ENCODE data around the gene IL9. TPM values are rescaled to one million over a fixed set of nuclear protein-coding genes. Genes with fewer than 3 reads are reported as not detected.

The IL9 gene
- total RNA-seq, 1 experiment from 2014 or later: not detected

DNA sequence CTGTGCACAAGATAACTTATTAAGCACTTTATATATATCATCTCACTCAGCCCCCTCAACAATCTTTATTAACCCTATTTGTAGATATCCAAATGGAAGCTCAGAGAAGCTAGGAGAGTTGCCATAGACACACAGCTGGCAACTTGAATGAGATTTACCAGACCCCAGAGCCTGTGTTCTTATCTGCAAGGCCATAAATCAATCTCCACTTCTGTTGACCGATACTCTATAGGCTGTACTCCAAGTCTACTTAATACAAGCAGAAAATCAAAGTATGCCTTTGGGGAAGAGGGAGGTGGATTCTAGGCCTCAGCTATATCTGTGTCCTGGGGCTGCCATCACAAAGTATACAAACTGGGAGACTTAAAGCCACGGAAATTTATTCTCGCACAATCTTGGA, 6.0 kb upstream of the IL9 start:
- peaks cover 57% of the 10 kb centered on the region for H3K27me3 Mint-ChIP-seq (ENCODE audit: insufficient read depth, unreplicated experiment)
- H3K4me3 Mint-ChIP-seq (ENCODE audit: unreplicated experiment): no peak overlapping the region
- intact Hi-C loops (cut with micrococcal nuclease): no loop called here
- no peak for DNase-seq (ENCODE audit: unreplicated experiment)
- H3K27ac Mint-ChIP-seq (ENCODE audit: low read depth, unreplicated experiment): no peak overlapping the region
- BruUV-seq (replicated peaks): no TSS peak
- H3K36me3 Mint-ChIP-seq (ENCODE audit: insufficient read depth, unreplicated experiment): no peaks in the 10 kb centered on the region
- no peaks in the 10 kb centered on the region for H3K4me1 Mint-ChIP-seq (ENCODE audit: insufficient read depth, unreplicated experiment)
- no peaks in the 10 kb centered on the region for H3K9me3 Mint-ChIP-seq (ENCODE audit: unreplicated experiment)
- POLR2A ChIA-PET: interaction anchor here (2.0 kb wide), 1 partner anchor 10 kb away, joined by 8 read pairs; no protein-coding TSS in a partner anchor
- TF ChIP-seq, protein P1, sequence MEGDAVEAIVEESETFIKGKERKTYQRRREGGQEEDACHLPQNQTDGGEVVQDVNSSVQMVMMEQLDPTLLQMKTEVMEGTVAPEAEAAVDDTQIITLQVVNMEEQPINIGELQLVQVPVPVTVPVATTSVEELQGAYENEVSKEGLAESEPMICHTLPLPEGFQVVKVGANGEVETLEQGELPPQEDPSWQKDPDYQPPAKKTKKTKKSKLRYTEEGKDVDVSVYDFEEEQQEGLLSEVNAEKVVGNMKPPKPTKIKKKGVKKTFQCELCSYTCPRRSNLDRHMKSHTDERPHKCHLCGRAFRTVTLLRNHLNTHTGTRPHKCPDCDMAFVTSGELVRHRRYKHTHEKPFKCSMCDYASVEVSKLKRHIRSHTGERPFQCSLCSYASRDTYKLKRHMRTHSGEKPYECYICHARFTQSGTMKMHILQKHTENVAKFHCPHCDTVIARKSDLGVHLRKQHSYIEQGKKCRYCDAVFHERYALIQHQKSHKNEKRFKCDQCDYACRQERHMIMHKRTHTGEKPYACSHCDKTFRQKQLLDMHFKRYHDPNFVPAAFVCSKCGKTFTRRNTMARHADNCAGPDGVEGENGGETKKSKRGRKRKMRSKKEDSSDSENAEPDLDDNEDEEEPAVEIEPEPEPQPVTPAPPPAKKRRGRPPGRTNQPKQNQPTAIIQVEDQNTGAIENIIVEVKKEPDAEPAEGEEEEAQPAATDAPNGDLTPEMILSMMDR (IDR thresholded peaks at IDR 0.05; ENCODE audit: unreplicated experiment): no peak
- CTCF ChIA-PET: interaction anchor here (0.5 to 4.7 kb wide), 6 partner anchors 12 to 308 kb away, joined by 3 to 27 read pairs (median 3); no protein-coding TSS in a partner anchor

GRCh38 chr5:135900276-135900675, 4.6 kb upstream of the IL9 start:
- no peak overlapping the region for H3K4me3 Mint-ChIP-seq (ENCODE audit: unreplicated experiment)
- intact Hi-C loops (cut with micrococcal nuclease): no loop called here
- no peak for DNase-seq (ENCODE audit: unreplicated experiment)
- H3K9me3 Mint-ChIP-seq (ENCODE audit: unreplicated experiment): no peaks in the 10 kb centered on the region
- H3K27me3 Mint-ChIP-seq (ENCODE audit: insufficient read depth, unreplicated experiment): peaks cover 71% of the 10 kb centered on the region
- H3K36me3 Mint-ChIP-seq (ENCODE audit: insufficient read depth, unreplicated experiment): no peaks in the 10 kb centered on the region
- BruUV-seq (replicated peaks): no TSS peak
- ChIA-PET POLR2A (interaction anchor here (0.6 to 2.0 kb wide), 3 partner anchors 9 to 1167 kb away, joined by 3 to 8 read pairs (median 3); no protein-coding TSS in a partner anchor), CTCF (interaction anchor here (0.5 to 4.7 kb wide), 7 partner anchors 10 to 311 kb away, joined by 3 to 27 read pairs (median 4); no protein-coding TSS in a partner anchor)
- H3K27ac Mint-ChIP-seq (ENCODE audit: low read depth, unreplicated experiment): no peak overlapping the region
- H3K4me1 Mint-ChIP-seq (ENCODE audit: insufficient read depth, unreplicated experiment): no peaks in the 10 kb centered on the region
- TF ChIP-seq, protein P1 (IDR thresholded peaks at IDR 0.05; ENCODE audit: unreplicated experiment): no peak

DNA sequence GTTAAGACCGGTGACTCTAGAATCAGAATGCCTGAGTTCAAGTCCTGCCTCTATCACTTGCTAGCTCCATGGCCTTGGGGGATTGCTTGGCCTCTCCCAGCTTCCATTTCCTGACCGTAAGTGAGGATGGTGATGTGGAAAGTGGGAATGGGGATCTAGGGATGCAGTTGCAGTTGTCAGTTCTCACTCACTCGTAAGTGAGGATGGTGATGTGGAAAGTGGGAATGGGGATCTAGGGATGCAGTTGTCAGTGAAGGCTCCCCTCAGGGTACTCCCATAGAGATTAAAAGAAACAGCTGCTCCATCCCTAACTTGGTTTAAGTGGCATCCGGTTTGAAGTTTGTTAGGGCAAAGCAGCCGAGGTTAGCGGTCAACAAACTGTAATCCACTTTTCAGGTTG, 3.0 kb upstream of the IL9 start:
- peaks cover 82% of the 10 kb centered on the region for H3K27me3 Mint-ChIP-seq (ENCODE audit: insufficient read depth, unreplicated experiment)
- no peaks in the 10 kb centered on the region for H3K36me3 Mint-ChIP-seq (ENCODE audit: insufficient read depth, unreplicated experiment)
- no peak for DNase-seq (ENCODE audit: unreplicated experiment)
- BruUV-seq (replicated peaks): no TSS peak
- TF ChIP-seq, protein P1 (IDR thresholded peaks at IDR 0.05; ENCODE audit: unreplicated experiment): no peak
- no peaks in the 10 kb centered on the region for H3K9me3 Mint-ChIP-seq (ENCODE audit: unreplicated experiment)
- intact Hi-C loops (cut with micrococcal nuclease): no loop called here
- POLR2A ChIA-PET: interaction anchor here (0.5 to 0.6 kb wide), 2 partner anchors 13 to 123 kb away, joined by 3 read pairs; no protein-coding TSS in a partner anchor
- H3K4me3 Mint-ChIP-seq (ENCODE audit: unreplicated experiment): no peak overlapping the region
- CTCF ChIA-PET: interaction anchor here (0.6 to 4.7 kb wide), 8 partner anchors 9 to 307 kb away, joined by 3 to 27 read pairs (median 3); no protein-coding TSS in a partner anchor
- H3K27ac Mint-ChIP-seq (ENCODE audit: low read depth, unreplicated experiment): no peak overlapping the region
- no peaks in the 10 kb centered on the region for H3K4me1 Mint-ChIP-seq (ENCODE audit: insufficient read depth, unreplicated experiment)

DNA sequence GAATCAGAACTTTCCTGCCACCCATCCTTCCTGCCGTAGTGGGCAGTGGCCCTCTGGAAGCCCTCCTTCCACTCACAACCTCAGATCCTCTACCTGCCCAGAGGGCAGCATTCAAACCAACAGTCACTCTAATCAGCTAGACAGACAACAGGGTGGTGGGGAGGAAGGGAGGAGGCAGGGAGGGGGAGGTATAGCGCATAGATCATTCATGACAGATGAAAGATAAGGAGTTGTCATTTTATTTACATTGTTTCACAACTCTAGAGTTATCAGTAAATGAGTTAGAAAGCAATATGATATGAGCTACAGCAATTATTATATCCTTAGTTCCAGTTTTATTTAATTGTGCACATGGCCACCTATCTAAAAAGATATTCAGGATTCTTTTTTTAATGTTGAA, 852 bp downstream of the IL9 start:
- CTCF ChIA-PET: interaction anchor here (0.7 to 5.1 kb wide), 7 partner anchors 9 to 469 kb away, joined by 3 to 34 read pairs (median 4); no protein-coding TSS in a partner anchor
- Mint-ChIP-seq H3K27ac (ENCODE audit: low read depth, unreplicated experiment) (no peak overlapping the region), H3K9me3 (ENCODE audit: unreplicated experiment) (no peaks in the 10 kb centered on the region), H3K4me3 (ENCODE audit: unreplicated experiment) (no peak overlapping the region), H3K4me1 (ENCODE audit: insufficient read depth, unreplicated experiment) (no peaks in the 10 kb centered on the region), H3K36me3 (ENCODE audit: insufficient read depth, unreplicated experiment) (no peaks in the 10 kb centered on the region), H3K27me3 (ENCODE audit: insufficient read depth, unreplicated experiment) (peaks cover 57% of the 10 kb centered on the region)
- TF ChIP-seq, protein P1 (IDR thresholded peaks at IDR 0.05; ENCODE audit: unreplicated experiment): no peak
- DNase-seq (ENCODE audit: unreplicated experiment): no peak
- POLR2A ChIA-PET: interaction anchor here (0.6 to 1.7 kb wide), 3 partner anchors 21 to 373 kb away, joined by 3 to 5 read pairs (median 3); no protein-coding TSS in a partner anchor
- intact Hi-C loops (cut with micrococcal nuclease): no loop called here
- no TSS peak for BruUV-seq (replicated peaks)

All from MCF 10A (cell line).